HCT116 (cell line): ENCODE measurements around the gene ARHGAP9. TPM values are rescaled to one million over a fixed set of nuclear protein-coding genes. Genes with fewer than 3 reads are reported as not detected.

Source experiments
- ATAC-seq: fragments of 200-7000 bp; cut with Tn5 transposase; 2 replicates; pipeline ENCODE4 v1.9.1; 2020; ENCODE audit warnings: mild to moderate bottlenecking, moderate library complexity
- BruUV-seq: library from RNA; stranded (reverse); fragments of 400-500 nt; replicated peaks from 2 replicates; lab custom pipeline; 2021; lab: Mats Ljungman, UMichigan
- CTCF ChIA-PET: fragments of 300-600 bp; sonication (Branson Sonifier 250); formaldehyde crosslinking; loops from one replicate; lab custom pipeline; 2021; ENCODE audit warnings: antibody characterized with exemption; lab: Charles Lee
- POLR2A ChIA-PET: fragments of 300-600, 350-600 bp; sonication (Branson Sonifier 250); formaldehyde crosslinking; loops from one replicate; lab custom pipeline; 2021; ENCODE audit warnings: antibody characterized with exemption; lab: Charles Lee
- RAD21 ChIA-PET, 2 experiments: fragments of 300-600 bp; sonication (Branson Sonifier 250); formaldehyde crosslinking; loops; one replicate each; lab custom pipeline; 2023; ENCODE audit warnings: low total read pairs in 2 of 2; ENCODE audit not compliant: uncharacterized antibody in 2 of 2, unreplicated experiment in 2 of 2, low non-redundant PET in 1 of 2; lab: Charles Lee
- DNase-seq: peaks from one replicate; pipeline ENCODE4 v3.0.0-alpha.2; 2010; ENCODE audit warnings: low read depth, low spot score
- H2AFZ ChIP-seq: fragments of 200-600 bp; shearing (Covaris generic), sonication (generic); 2 replicates; pipeline ENCODE4 v1.6.1; 2017; ENCODE audit warnings: low read depth, mixed run types, mixed read lengths, antibody characterized with exemption, low read length; ENCODE audit not compliant: poor library complexity, severe bottlenecking
- H3K27ac ChIP-seq: 2 replicates; pipeline ENCODE4 v1.5.1; 2012; ENCODE audit warnings: low read depth, low read length
- H3K27me3 ChIP-seq: fragments of 200-600 bp; sonication (generic); 2 replicates; pipeline ENCODE4 v1.6.1; 2016; ENCODE audit warnings: mixed run types, low read length, mixed read lengths; ENCODE audit not compliant: insufficient read depth
- H3K36me3 ChIP-seq, 2 experiments: fragments of 200-500 bp in 1 of 2; fragments of 200-600 bp in 1 of 2; sonication (Bioruptor generic) in 1 of 2; sonication (generic) in 1 of 2; 2 replicates each; pipeline versions ENCODE4 v1.5.1 to v1.6.1; 2014 to 2016; ENCODE audit warnings: low read length in 2 of 2, inconsistent platforms in 1 of 2, mixed read lengths in 1 of 2, mixed run types in 1 of 2; ENCODE audit not compliant: insufficient read depth in 2 of 2, control insufficient read depth in 1 of 2
- H3K4me1 ChIP-seq, 2 experiments: fragments of 200-600 bp in 1 of 2; sonication (generic) in 1 of 2; 2 replicates each; pipeline versions ENCODE4 v1.5.1 to v1.6.1; 2012 to 2017; ENCODE audit warnings: low read length in 2 of 2, inconsistent platforms in 1 of 2, mild to moderate bottlenecking in 1 of 2, mixed read lengths in 1 of 2, mixed run types in 1 of 2, moderate library complexity in 1 of 2; ENCODE audit not compliant: insufficient read depth in 2 of 2, control insufficient read depth in 1 of 2
- H3K4me2 ChIP-seq: fragments of 200-600 bp; sonication (generic); 2 replicates; pipeline ENCODE4 v1.6.1; 2017; ENCODE audit warnings: mixed run types, low read length, mixed read lengths
- H3K4me3 ChIP-seq, 2 experiments: fragments of 200-600 bp in 1 of 2; sonication (generic) in 1 of 2; replicated peaks in 1 of 2; 2 replicates each; pipeline ENCODE4 v1.5.1; 2011 to 2016; ENCODE audit warnings: low read length in 2 of 2, control low read depth in 1 of 2, low read depth in 1 of 2, mild to moderate bottlenecking in 1 of 2, mixed read lengths in 1 of 2, mixed run types in 1 of 2
- H3K79me2 ChIP-seq: fragments of 200-600 bp; sonication (generic); 2 replicates; pipeline ENCODE4 v1.6.1; 2017; ENCODE audit warnings: mild to moderate bottlenecking, mixed run types, low read length, moderate library complexity, mixed read lengths; ENCODE audit not compliant: insufficient read depth
- H3K9ac ChIP-seq: fragments of 200-600 bp; sonication (generic); 2 replicates; pipeline ENCODE4 v1.6.1; 2016; ENCODE audit warnings: low read length, mixed read lengths
- H3K9me2 ChIP-seq: fragments of 200-600 bp; sonication (generic), shearing (Covaris generic); 2 replicates; pipeline ENCODE4 v1.6.1; 2017; ENCODE audit warnings: mixed run types, mild to moderate bottlenecking, moderate library complexity; ENCODE audit not compliant: insufficient read depth
- H3K9me3 ChIP-seq, 2 experiments: fragments of 200-500 bp in 1 of 2; fragments of 200-600 bp in 1 of 2; sonication (Bioruptor generic) in 1 of 2; sonication (generic) in 1 of 2; 2 replicates each; pipeline ENCODE4 v1.6.1; 2014 to 2017; ENCODE audit warnings: low read length in 2 of 2, mixed read lengths in 2 of 2, inconsistent platforms in 1 of 2, low read depth in 1 of 2, mild to moderate bottlenecking in 1 of 2, mixed run types in 1 of 2, moderate library complexity in 1 of 2; ENCODE audit not compliant: control insufficient read depth in 1 of 2, insufficient read depth in 1 of 2
- H4K20me1 ChIP-seq: fragments of 200-600 bp; sonication (generic), shearing (Covaris generic); 2 replicates; pipeline ENCODE4 v1.6.1; 2017; ENCODE audit warnings: mixed run types, mild to moderate bottlenecking, moderate library complexity; ENCODE audit not compliant: insufficient read depth
- CEBPB ChIP-seq: IDR thresholded peaks from 2 replicates; pipeline ENCODE4 v1.6.1; 2012; ENCODE audit warnings: low read depth
- EZH2phosphoT487 ChIP-seq: fragments of 200-600 bp; IDR thresholded peaks from 2 replicates; pipeline ENCODE4 v1.6.1; 2018; ENCODE audit warnings: antibody characterized with exemption, borderline replicate concordance
- SP1 ChIP-seq: IDR thresholded peaks from 2 replicates; pipeline ENCODE4 v1.6.1; 2012; ENCODE audit warnings: low read depth
- SRF ChIP-seq: IDR thresholded peaks from 2 replicates; pipeline ENCODE4 v1.6.1; 2012; ENCODE audit warnings: low read depth
- ZFX ChIP-seq: fragments of 450-650 bp; IDR thresholded peaks from 2 replicates; pipeline ENCODE4 v1.6.1; 2017
- ZNF274 ChIP-seq: fragments of 200-500 bp; sonication (Bioruptor generic); IDR thresholded peaks from 2 replicates; pipeline ENCODE4 v1.6.1; 2014; ENCODE audit warnings: mild to moderate bottlenecking, low read depth, low read length, inconsistent platforms
- intact Hi-C: fragments of 100-400 bp; cut with micrococcal nuclease; formaldehyde crosslinking; loops from 2 replicates; pipeline ENCODE4 v1.10.0; 2022
- total RNA-seq: library from RNA; stranded (reverse); gene quantifications from one replicate; pipeline ENCODE4 v1.2.1, GENCODE V29; 2021; ENCODE audit not compliant: unreplicated experiment
- TF ChIP-seq, protein P1 (sequence below): IDR thresholded peaks from 2 replicates; pipeline ENCODE4 v1.6.1; 2012
- TF ChIP-seq, protein P2 (sequence below), 3 experiments: fragments of 200-600 bp in 1 of 3; sonication (generic) in 1 of 3; IDR thresholded peaks in 2 of 3; conservative IDR thresholded peaks in 1 of 3; 2 replicates each; pipeline ENCODE4 v1.5.1; 2012 to 2017; ENCODE audit warnings: low read depth in 2 of 3, low read length in 2 of 3, antibody characterized with exemption in 1 of 3, borderline replicate concordance in 1 of 3, control low read depth in 1 of 3, mild to moderate bottlenecking in 1 of 3, mixed read lengths in 1 of 3, mixed run types in 1 of 3, moderate library complexity in 1 of 3; ENCODE audit not compliant: insufficient read depth in 1 of 3

ARHGAP9 gene
- total RNA-seq, 1 experiment from 2014 or later = 0.84 TPM

DNA sequence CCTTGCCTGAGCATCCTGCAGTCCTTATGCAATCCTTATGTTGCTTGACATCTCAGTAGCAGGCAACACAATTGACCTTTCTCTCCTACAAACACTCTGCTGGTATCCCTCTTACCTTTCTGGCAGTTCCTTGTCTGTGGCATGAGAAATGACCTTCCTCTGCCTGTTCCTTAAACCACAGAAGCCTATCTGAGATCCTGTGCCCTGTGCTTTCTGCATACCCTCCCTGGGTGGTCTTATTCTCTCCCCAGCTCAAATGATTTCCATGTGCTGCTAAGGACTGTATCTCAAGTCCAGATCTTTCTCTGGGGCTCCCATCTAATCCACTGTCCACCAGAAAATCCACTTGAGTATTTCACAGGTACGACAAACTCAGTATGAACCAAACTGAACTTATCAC, 2.0 kb upstream of the ARHGAP9 start:
- H3K27me3 ChIP-seq = peaks cover 11% of the 10 kb centered on the region
- no peak overlapping the region for H3K9ac ChIP-seq
- H3K4me3 ChIP-seq = no peak overlapping the region
- H3K4me1 ChIP-seq = peaks cover 0 to 16% of the 10 kb centered on the region in 2 experiments; a peak in 2 of 4 replicates
- H3K27ac ChIP-seq = no peak overlapping the region
- H2AFZ ChIP-seq = no peak overlapping the region
- no peaks in the 10 kb centered on the region for H4K20me1 ChIP-seq
- DNase-seq = no peak
- no peaks in the 10 kb centered on the region for H3K36me3 ChIP-seq
- intact Hi-C loops = no loop called here
- H3K79me2 ChIP-seq = no peaks in the 10 kb centered on the region
- TF ChIP-seq SP1 = no peak
- TF ChIP-seq EZH2phosphoT487 = no peak
- no peak for TF ChIP-seq ZNF274
- TF ChIP-seq CEBPB = no peak
- TF ChIP-seq ZFX = no peak
- TF ChIP-seq, protein P1, sequence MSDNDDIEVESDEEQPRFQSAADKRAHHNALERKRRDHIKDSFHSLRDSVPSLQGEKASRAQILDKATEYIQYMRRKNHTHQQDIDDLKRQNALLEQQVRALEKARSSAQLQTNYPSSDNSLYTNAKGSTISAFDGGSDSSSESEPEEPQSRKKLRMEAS = no peak
- no peak for TF ChIP-seq SRF
- no peak overlapping the region for H3K4me2 ChIP-seq
- RAD21 ChIA-PET = no interaction called here
- no peak for ATAC-seq
- no TSS peak for BruUV-seq
- POLR2A ChIA-PET = no interaction called here
- H3K9me2 ChIP-seq = no peaks in the 10 kb centered on the region
- no peaks in the 10 kb centered on the region for H3K9me3 ChIP-seq
- CTCF ChIA-PET = no interaction called here

DNA sequence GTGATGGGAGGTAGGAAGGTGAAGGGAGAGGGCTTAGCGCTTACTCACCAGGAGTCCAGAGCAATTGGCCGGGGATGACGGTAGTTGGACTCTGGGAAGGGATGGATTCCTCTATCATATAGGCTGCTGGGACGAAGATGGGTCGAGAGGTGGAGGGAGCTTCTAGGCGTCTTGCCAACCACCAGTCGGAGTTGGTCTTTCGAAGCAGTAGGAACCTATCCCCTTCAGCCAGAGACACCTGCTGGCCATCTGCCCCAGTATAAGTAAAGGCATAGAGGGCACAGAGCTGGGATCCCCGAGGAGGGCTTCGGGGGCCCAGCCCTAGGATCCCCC, 657 bp downstream of the ARHGAP9 start:
- ChIA-PET CTCF (no interaction called here), RAD21 (no interaction called here)
- no peak overlapping the region for H3K9ac ChIP-seq

More for the DNA sequence above, 657 bp downstream of the ARHGAP9 start:
- Histone ChIP-seq H3K36me3 (no peaks in the 10 kb centered on the region), H3K4me1 (peaks cover 0 to 16% of the 10 kb centered on the region in 2 experiments; a peak in 2 of 4 replicates), H3K4me3 (no peak overlapping the region), H3K79me2 (no peaks in the 10 kb centered on the region), H3K27ac (no peak overlapping the region), H2AFZ (no peak overlapping the region), H3K4me2 (no peak overlapping the region), H3K9me2 (no peaks in the 10 kb centered on the region), H4K20me1 (no peaks in the 10 kb centered on the region), H3K9me3 (no peaks in the 10 kb centered on the region), H3K27me3 (peaks cover 13% of the 10 kb centered on the region)
- ATAC-seq (no peak), DNase-seq (no peak)
- POLR2A ChIA-PET = no interaction called here
- TF ChIP-seq, protein P2, sequence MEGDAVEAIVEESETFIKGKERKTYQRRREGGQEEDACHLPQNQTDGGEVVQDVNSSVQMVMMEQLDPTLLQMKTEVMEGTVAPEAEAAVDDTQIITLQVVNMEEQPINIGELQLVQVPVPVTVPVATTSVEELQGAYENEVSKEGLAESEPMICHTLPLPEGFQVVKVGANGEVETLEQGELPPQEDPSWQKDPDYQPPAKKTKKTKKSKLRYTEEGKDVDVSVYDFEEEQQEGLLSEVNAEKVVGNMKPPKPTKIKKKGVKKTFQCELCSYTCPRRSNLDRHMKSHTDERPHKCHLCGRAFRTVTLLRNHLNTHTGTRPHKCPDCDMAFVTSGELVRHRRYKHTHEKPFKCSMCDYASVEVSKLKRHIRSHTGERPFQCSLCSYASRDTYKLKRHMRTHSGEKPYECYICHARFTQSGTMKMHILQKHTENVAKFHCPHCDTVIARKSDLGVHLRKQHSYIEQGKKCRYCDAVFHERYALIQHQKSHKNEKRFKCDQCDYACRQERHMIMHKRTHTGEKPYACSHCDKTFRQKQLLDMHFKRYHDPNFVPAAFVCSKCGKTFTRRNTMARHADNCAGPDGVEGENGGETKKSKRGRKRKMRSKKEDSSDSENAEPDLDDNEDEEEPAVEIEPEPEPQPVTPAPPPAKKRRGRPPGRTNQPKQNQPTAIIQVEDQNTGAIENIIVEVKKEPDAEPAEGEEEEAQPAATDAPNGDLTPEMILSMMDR (IDR thresholded peaks at IDR 0.05 in 2 of 3, conservative IDR thresholded peaks at IDR 0.05 in 1 of 3; ENCODE audit: borderline replicate concordance in 1 of 3, insufficient read depth in 1 of 3, low read depth in 2 of 3, low read length in 2 of 3) = no peak
- intact Hi-C loops = no loop called here
- BruUV-seq = no TSS peak
